ENCODE data around the gene PIGV.
A peak's percentile ranks its signal among the peaks of the same experiment; 100 is the strongest.
"Not testable (repeated sequence)": the region's sequence is repeated elsewhere in the genome, so short reads cannot be mapped to it uniquely, and the experiment has no call there.

The PIGV gene

DNA sequence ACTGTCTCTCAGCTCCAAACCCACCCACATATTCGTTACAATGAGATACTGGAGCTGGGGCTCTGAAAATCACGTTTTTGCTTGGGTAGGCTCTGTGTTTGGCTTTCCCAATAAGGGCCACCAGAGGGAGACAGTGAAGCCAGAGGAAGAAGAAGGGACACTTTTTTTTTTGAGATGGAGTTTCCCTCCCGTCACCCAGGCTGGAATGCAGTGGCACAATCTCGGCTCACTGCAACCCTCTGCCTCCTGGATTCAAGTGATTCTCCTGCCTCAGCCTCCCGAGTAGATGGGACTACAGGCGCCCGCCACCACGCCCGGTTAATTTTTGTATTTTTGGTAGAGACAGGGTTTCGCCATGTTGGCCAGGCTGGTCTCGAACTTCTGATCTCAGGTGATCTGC lies 22.4 kb downstream of the PIGV start:
- peak; percentile 75 to 80 for DNase-seq (ENCODE audit: low read depth in 2 of 2)
- TF ChIP-seq, protein P1, sequence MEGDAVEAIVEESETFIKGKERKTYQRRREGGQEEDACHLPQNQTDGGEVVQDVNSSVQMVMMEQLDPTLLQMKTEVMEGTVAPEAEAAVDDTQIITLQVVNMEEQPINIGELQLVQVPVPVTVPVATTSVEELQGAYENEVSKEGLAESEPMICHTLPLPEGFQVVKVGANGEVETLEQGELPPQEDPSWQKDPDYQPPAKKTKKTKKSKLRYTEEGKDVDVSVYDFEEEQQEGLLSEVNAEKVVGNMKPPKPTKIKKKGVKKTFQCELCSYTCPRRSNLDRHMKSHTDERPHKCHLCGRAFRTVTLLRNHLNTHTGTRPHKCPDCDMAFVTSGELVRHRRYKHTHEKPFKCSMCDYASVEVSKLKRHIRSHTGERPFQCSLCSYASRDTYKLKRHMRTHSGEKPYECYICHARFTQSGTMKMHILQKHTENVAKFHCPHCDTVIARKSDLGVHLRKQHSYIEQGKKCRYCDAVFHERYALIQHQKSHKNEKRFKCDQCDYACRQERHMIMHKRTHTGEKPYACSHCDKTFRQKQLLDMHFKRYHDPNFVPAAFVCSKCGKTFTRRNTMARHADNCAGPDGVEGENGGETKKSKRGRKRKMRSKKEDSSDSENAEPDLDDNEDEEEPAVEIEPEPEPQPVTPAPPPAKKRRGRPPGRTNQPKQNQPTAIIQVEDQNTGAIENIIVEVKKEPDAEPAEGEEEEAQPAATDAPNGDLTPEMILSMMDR (IDR thresholded peaks at IDR 0.05; ENCODE audit: low read depth, low read length): peak; percentile 85
- not testable (repeated sequence) for H3K4me3 ChIP-seq (replicated peaks in 1 of 2; ENCODE audit: low read depth in 2 of 2, low read length in 2 of 2)

DNA sequence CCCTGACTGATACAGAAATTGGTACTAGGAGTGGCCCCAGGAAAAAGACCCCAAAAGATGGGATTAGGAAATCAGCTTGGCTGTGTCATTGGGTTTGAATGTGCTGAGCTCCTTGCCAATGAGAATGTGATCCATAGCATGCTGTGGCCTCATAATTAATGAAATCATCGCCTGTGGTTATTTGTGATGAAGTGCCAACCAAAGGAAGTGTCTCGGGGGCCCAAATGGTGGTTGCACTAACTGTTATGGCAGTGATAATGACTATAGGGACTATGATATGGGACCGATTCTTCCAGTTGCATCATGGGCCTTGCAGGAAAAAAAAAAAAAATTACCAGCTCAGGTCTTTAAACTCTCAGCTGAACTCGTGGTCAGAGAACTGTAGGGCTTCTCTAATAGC lies 23.3 kb downstream of the PIGV start:
- no peak for DNase-seq (ENCODE audit: low read depth in 2 of 2)
- TF ChIP-seq, protein P1 (IDR thresholded peaks at IDR 0.05; ENCODE audit: low read depth, low read length): no peak
- no peak overlapping the region for H3K4me3 ChIP-seq (replicated peaks in 1 of 2; ENCODE audit: low read depth in 2 of 2, low read length in 2 of 2)

DNA sequence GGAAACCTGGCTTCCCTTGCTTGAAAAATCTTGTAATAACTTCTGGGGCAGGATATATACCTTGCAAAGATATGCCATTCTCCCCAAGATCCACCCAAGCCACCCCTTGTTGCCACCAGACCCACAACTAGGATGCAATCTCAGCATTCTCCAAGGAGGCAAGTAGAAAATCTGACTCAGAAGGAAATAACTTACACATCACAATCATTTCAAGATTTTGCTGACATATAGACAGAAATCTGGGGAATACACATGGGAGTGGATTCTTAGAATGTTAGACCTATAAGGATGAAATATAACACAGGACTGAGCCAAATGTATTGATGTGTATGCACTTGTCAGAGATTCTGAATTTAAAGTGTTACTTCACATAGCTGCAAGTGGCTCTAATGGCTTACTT lies 24.0 kb downstream of the PIGV start:
- TF ChIP-seq, protein P1 (IDR thresholded peaks at IDR 0.05; ENCODE audit: low read depth, low read length): no peak

DNA sequence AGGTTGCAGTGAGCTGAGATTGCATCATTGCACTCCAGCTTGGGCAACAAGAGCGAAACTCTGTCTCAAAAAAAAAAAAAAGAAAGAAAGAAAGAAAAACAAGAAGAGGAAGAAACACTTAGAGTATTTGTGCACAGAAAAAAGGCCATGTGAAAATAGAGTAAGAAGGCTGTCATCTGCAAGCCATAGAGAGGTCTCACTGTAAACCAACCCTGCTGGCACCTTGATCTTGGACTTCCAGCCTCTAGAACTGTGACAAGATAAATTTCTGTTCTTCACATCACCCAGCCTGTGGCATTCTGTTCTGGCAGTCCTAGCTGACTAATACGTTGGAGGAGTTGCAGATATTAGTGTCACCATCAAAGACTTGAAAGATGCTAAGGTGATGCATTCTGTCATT lies 26.6 kb downstream of the PIGV start:
- TF ChIP-seq, protein P1 (IDR thresholded peaks at IDR 0.05; ENCODE audit: low read depth, low read length): no peak
- H3K4me3 ChIP-seq (replicated peaks in 1 of 2; ENCODE audit: low read depth in 2 of 2, low read length in 2 of 2): no peak overlapping the region
- no peak for DNase-seq (ENCODE audit: low read depth in 2 of 2)

More for the DNA sequence above, 24.0 kb downstream of the PIGV start:
- no peak for DNase-seq (ENCODE audit: low read depth in 2 of 2)
- H3K4me3 ChIP-seq (replicated peaks in 1 of 2; ENCODE audit: low read depth in 2 of 2, low read length in 2 of 2): no peak overlapping the region

DNA sequence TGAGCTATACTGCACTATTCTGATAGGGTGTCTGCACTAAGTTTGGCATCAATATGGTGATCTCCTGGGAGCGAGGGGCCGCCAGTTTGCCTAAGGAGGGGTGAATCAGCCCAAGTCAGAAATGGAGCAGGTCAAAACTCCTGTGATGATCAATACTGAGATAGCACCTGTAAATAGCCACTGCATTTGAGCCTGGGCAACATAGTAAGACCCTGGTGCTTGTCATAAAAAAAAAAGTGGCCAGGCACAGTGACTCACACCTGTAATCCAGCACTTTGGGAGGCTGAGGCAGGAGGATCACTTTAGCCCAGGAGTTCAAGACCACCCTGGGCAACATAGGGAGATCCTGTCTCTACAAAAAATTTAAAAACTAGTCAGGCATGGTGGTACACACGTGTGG lies 27.1 kb downstream of the PIGV start:
- no peak overlapping the region for H3K4me3 ChIP-seq (replicated peaks in 1 of 2; ENCODE audit: low read depth in 2 of 2, low read length in 2 of 2)
- TF ChIP-seq, protein P1 (IDR thresholded peaks at IDR 0.05; ENCODE audit: low read depth, low read length): no peak
- DNase-seq (ENCODE audit: low read depth in 2 of 2): no peak

DNA sequence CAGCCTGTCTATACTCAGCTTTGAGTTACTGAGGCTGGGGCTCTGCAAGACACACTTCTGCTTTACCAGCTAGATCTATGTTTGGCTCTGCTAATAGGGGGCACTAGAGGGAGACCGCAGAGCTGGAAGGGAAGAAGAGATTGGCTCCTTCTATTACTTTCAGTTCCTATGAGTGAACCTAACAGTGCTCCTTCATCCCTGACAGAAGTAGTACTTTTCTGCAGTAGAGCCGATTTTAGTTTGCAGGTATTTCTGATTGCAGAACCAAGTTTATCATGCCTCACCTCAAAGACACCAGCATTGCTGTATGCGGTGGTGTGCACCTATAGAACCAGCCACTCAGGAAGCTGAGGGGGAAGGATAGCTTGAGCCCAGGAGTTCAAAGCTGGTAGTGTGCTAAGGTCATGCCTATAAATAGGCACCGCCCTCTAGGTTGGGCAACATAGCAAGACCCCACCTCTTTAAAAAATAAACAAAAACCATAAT lies 33.1 kb downstream of the PIGV start:
- TF ChIP-seq, protein P1 (IDR thresholded peaks at IDR 0.05; ENCODE audit: low read depth, low read length): no peak
- DNase-seq (ENCODE audit: low read depth in 2 of 2): no peak
- no peak overlapping the region for H3K4me3 ChIP-seq (replicated peaks in 1 of 2; ENCODE audit: low read depth in 2 of 2, low read length in 2 of 2)

DNA sequence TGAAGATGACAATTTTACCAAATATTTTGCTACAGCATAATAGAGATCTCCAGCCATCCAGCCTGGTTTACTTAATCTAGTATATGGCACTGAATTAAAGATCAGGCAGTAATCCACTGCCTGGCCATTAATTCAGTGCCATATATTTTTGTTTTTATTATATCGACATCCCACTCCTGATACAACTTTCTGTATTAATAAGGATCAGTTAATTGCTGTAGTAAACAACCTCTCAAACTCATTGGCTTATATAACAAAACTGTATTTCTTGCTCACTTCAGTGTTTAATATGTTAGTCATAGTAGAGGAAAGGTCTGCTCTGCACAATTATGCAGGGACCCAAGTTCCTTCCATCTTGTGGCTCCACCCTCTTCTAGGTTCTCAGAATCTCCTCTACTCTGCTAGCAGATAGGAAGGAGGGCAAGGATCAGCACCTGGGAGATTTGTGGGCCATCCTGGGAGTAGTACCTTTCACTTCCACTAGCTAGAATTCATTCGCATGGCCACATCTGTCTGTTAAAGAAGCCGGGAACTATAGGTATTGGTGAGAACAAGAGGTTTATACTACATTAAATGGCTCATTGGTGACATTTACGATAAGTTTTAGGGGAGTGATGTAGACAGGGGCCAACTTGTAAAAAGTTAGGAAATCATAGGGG lies 35.1 kb downstream of the PIGV start:
- TF ChIP-seq, protein P1 (IDR thresholded peaks at IDR 0.05; ENCODE audit: low read depth, low read length): no peak
- DNase-seq (ENCODE audit: low read depth in 2 of 2): no peak
- no peak overlapping the region for H3K4me3 ChIP-seq (replicated peaks in 1 of 2; ENCODE audit: low read depth in 2 of 2, low read length in 2 of 2)

All from cardiac fibroblast (primary cell).